ENCODE data around the gene MAPK8IP1. TPM values are rescaled to one million over a fixed set of nuclear protein-coding genes. Genes with fewer than 3 reads are reported as not detected.

The MAPK8IP1 gene
- total and polyA plus RNA-seq, 7 donors, result 0.53 to 2.6 (median 1.3) TPM

GRCh38 chr11:45858751-45859398, 26.6 kb upstream of the MAPK8IP1 start:
- no peak for DNase-seq
- Histone ChIP-seq H3K9me3 (no peaks in the 10 kb centered on the region), H3K36me3 (ENCODE audit: insufficient read depth in 1 of 2, low read depth in 1 of 2) (peaks cover 0 to 51% of the 10 kb centered on the region in 2 donors), H3K4me1 (peaks cover 78% of the 10 kb centered on the region), H3K27me3 (ENCODE audit: insufficient read depth in 3 of 3, low read length in 2 of 3) (no peaks in the 10 kb centered on the region), H3K27ac (peak overlapping the region; percentile 84), H3K4me3 (peak overlapping the region; percentile 8)
- no peak for TF ChIP-seq CTCF (IDR thresholded peaks at IDR 0.05)
- WGBS, 3 donors, result 51 to 57% (median 53%) methylated on average over 5 of the region's 5 CpGs
- ATAC-seq, result no peak
- intact Hi-C loops (cut with DNase I), result no loop called here

- Histone ChIP-seq H3K27me3 (ENCODE audit: insufficient read depth in 3 of 3, low read length in 2 of 3) (no peaks in the 10 kb centered on the region), H3K27ac (peak overlapping the region; percentile 84), H3K36me3 (ENCODE audit: insufficient read depth in 1 of 2, low read depth in 1 of 2) (peaks cover 0 to 59% of the 10 kb centered on the region in 2 donors), H3K9me3 (no peaks in the 10 kb centered on the region), H3K4me3 (no peak overlapping the region), H3K4me1 (peaks cover 69% of the 10 kb centered on the region)
- DNase-seq (peak; percentile 92 to 96), ATAC-seq (peak; percentile 74 to 90 (median 87))
- TF ChIP-seq CTCF (IDR thresholded peaks at IDR 0.05), result no peak
- WGBS, 3 donors, result 10 to 13% (median 12%) methylated on average over 10 to 12 of the region's 12 CpGs
- intact Hi-C loops (cut with DNase I), result loop anchor here in 1 of 2 donors (10.0 kb wide), 1 partner anchor 55 kb away; the partner anchor contains the start of gene PEX16
Measured at GRCh38 chr11:45859661-45860140, 25.8 kb upstream of the MAPK8IP1 start.

- DNase-seq, result no peak
Measured at GRCh38 chr11:45860348-45860747, 25.1 kb upstream of the MAPK8IP1 start.

GRCh38 chr11:45860764-45861510, 24.5 kb upstream of the MAPK8IP1 start:
- Histone ChIP-seq H3K27ac (peak overlapping the region; percentile 84), H3K4me1 (peaks cover 57% of the 10 kb centered on the region), H3K4me3 (peak overlapping the region; percentile 7), H3K9me3 (no peaks in the 10 kb centered on the region), H3K36me3 (ENCODE audit: insufficient read depth in 1 of 2, low read depth in 1 of 2) (peaks cover 5 to 69% of the 10 kb centered on the region in 2 donors), H3K27me3 (ENCODE audit: insufficient read depth in 3 of 3, low read length in 2 of 3) (no peaks in the 10 kb centered on the region)
- TF ChIP-seq CTCF (IDR thresholded peaks at IDR 0.05), result no peak
- DNase-seq (no peak), ATAC-seq (peak; percentile 53 to 69 (median 60))
- 44 to 57% (median 50%) methylated on average over 10 of the region's 10 CpGs for WGBS, 3 donors
- intact Hi-C loops (cut with DNase I), result loop anchor here in 1 of 2 donors (10.0 kb wide), 1 partner anchor 54 kb away; the partner anchor contains the start of gene PEX16

More at GRCh38 chr11:45860348-45860747, 25.1 kb upstream of the MAPK8IP1 start:
- no peak for TF ChIP-seq CTCF (IDR thresholded peaks at IDR 0.05)
- WGBS, 3 donors, result 80 to 91% (median 87%) methylated on average over 5 of the region's 5 CpGs
- Histone ChIP-seq H3K9me3 (no peaks in the 10 kb centered on the region), H3K27ac (peak overlapping the region; percentile 84), H3K27me3 (ENCODE audit: insufficient read depth in 3 of 3, low read length in 2 of 3) (no peaks in the 10 kb centered on the region), H3K4me3 (peak overlapping the region; percentile 7), H3K4me1 (peaks cover 63% of the 10 kb centered on the region), H3K36me3 (ENCODE audit: insufficient read depth in 1 of 2, low read depth in 1 of 2) (peaks cover 2 to 66% of the 10 kb centered on the region in 2 donors)
- no peak for ATAC-seq
- intact Hi-C loops (cut with DNase I), result loop anchor here in 1 of 2 donors (10.0 kb wide), 1 partner anchor 54 kb away; the partner anchor contains the start of gene PEX16
